ENCODE data around the gene RBCK1.
"Not testable (repeated sequence)": the region's sequence is repeated elsewhere in the genome, so short reads cannot be mapped to it uniquely, and the experiment has no call there.

The RBCK1 gene

GRCh38 chr20:438571-439469 is 30.7 kb downstream of the RBCK1 start:
- no peak for DNase-seq

DNA sequence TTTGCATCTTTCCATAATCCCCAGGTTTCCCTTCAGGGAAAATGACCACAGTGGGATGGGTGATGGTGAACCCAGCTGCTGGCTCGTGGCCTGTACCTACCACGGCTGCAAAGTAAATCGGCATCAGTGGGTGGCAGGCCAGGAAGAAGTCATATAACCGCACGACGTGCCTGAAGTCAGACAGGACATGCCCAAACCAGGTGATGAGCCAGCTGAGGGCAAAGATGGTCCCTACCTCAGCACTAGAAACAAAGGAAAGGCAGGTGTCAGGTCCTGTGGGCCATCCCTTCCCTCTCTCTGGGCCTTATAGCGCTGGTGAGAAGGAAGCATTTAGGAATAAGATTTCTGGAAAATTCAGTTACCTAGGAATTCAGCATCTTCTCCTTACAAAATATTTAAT is 32.0 kb downstream of the RBCK1 start:
- DNase-seq: no peak

DNA sequence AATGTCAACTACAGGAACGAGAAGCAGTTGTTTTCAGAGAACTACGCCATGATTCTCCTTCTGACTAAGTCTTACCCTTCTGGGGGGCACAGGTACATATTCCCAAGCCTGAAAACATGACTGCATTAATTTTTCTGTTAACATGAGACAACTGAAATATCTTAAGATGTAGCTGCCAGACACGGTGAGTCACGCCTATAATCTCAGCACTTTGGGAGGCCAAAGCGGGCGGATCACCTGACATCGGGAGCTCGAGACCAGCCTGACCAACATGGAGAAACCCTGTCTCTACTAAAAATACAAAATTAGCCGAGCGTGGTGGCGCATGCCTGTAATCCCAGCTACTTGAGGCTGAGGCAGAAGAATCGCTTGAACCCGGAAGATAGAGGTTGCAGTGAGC is 32.5 kb downstream of the RBCK1 start:
- DNase-seq: no peak

- no peak for DNase-seq
Observed at GRCh38 chr20:443223-443775, 35.2 kb downstream of the RBCK1 start.

DNA sequence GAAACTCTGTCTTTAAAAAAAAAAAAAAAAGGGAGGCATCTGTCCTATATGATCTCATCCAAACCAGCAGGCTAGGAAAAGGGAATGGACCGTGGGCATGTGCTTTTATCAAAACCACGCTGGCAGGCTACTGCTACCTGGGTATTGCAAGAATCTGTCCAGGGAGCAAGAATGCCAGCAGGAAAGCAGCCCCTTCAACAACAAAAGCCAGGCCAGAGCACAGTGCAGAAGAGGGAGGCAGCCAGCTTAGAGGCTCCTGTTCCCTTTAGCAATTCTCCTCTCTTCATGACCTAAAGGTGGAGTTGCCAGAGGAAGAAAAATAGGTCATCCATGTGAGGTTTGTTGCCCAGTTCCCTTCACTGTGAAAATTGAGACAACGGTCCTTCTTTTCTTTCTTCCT is 36.0 kb downstream of the RBCK1 start:
- DNase-seq: no peak

GRCh38 chr20:444862-445426 is 36.8 kb downstream of the RBCK1 start:
- DNase-seq: no peak

- no peak for DNase-seq
Observed at GRCh38 chr20:445514-446336, 37.6 kb downstream of the RBCK1 start.

DNA sequence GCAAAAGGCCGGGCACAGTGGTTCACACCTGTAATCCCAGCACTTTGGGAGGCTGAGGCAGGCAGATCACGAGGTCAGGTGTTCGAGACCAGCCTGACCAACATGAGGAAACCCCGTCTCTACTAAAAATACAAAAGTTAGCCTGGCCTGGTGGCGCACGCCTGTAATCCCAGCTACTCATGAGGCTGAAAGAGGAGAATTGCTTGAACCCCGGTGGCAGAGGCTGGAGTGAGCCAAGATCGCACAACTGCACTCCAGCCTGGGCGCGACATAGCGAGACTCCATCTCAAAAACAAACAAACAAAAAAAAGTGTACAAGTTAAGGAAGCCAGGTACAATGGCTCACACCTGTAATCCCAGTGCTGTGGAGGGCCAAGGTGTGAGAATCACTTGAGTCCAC is 43.9 kb downstream of the RBCK1 start:
- DNase-seq: not testable (repeated sequence)

DNA sequence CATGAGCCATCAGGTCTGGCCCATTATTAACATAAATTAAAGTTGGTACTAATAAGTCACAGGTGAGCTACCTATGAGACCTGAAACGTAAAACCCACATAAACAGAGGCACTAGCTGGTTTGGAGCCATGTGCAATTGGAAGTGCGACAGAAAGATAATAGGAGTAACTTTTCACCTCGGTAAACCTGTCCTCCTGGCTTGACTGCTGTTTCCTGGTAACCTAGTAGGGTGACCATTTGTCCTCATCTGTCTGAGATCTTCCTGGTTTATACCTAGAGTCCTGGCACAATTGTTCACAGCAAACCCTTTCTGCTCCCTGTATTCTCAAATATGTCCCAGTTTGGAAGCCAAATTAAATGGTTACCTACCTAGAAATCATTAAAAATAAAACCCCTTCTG is 46.9 kb downstream of the RBCK1 start:
- DNase-seq: no peak

- no peak for DNase-seq
Observed at GRCh38 chr20:458776-459175, 50.7 kb downstream of the RBCK1 start.

DNA sequence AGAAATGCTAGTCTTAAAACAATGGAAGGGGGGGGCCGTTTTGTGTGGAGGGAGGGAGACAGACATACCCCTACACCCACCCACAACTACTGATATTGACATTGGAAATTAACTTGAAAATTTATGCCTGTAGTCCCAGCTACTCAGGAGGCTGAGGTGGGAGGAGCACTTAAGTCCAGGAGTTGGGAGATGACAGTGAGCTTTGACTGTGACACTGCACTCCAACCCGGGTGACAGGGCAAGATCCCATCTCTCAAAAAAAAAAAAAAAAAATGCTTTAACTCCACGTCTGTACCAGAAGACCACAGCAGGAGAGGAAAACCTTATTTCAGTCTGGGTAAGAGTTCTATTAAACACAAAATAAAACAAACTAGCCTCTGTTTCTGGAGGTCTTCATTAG is 52.1 kb downstream of the RBCK1 start:
- no peak for DNase-seq

GRCh38 chr20:460707-461106 is 52.6 kb downstream of the RBCK1 start:
- DNase-seq: no peak

DNA sequence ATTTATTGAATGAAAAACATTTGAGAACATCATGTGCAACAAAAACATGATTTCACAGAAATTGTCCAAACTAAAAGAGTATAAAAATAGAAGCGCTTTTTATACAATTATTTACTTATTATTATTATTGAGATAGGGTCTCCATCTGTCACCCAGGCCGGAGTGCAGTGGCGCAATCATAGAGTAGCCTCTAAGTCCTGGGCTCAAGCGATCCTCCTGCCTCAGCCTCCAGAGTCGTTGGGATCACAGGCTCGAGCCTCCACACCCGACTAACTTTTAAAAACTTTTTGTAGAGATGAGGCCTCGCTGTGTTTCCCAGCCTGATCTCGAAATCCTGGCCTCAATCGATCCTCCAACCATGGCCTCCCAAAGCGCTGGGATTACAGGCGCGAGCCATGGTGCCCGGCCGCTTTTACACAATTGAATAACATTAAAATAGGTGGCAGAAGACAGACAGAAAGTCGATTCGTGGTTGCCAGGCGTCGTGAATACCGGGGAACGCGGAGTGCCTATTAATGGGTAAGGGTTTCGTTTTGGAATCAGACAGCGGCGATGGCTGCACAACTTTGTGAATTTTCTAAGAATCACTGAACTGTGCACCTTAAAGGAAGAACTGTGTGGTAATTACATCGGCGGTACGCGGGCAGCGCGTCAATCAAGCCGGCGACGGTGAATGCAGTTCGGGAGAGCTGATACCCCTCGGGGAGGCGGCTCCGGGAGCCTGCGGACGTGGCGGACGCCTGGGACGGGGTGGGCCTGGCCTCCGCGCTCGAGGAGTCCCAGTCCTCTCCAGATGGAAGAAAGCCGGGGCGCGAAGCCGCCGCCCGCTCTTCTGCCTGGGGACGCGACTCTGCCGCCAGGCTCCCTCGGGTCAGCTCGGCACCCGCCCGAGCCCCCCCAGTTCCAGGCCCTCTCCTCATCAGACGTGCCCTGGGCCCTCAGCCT is 53.4 kb downstream of the RBCK1 start:
- DNase-seq: peak; percentile 41

DNA sequence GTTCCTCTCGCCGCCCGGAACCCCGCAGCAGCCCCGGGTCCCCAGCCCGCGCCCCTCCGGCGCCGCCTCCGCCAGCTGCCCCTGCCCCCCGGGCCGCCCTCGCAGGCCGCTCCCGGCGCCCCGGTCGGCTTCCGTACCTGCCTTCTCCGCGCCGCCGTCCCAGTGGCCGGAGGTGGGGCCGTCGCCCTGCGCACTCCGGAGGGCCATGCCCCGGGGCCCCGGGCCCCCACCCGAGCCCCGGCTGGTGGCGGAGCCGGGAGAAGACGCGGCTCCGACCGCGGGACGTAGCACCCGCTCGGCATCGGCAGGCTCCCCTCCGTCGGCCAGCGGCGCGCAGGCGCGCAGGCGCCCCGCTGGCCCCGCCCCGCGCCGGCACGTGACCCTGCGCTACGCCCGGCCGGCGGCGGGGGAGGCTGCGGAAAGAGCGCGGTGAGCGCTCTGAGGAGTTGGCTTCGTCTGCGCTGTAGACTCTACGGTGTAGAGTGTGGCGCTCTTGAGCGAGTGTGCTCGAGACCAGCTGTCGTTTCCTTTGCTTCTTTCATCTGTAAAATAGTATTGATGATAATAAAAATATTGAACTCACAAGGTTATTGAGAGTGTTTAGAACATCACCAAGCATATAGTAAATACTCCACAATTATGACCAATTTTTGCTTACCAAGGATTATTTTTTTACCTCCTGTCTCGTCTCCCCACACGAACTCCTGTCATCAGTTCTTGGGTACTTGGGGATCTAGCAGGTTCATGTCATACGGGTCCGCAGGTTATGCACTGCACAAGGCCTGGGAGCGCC is 54.3 kb downstream of the RBCK1 start, which contains the start of gene TBC1D20:
TBC1D20 (minus strand) TSS at position 335 of the 793 bp plus-strand sequence; CDS start at position 207, 128 bp downstream.
- DNase-seq: peak; percentile 80

DNA sequence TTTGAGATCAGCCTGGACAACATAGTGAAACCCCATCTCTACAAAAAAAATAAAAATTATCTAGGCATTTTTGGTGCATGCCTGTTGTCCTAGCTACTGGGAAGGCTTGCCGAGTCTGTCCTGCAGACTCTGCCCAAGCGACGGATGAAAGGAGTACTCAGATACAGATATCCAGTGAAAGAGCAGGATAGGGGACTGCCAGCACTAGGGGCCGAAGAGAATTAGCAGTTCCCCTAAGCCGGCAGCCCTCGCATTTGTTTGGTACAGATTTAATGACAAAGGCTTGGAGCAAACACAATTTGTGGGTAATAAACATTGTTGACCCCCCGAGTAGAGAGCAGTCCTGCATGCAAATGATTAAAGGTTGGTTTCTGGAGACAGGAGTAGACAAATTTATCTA is 59.7 kb downstream of the RBCK1 start:
- DNase-seq: no peak

GRCh38 chr20:469746-470490 is 61.8 kb downstream of the RBCK1 start:
- no peak for DNase-seq

DNA sequence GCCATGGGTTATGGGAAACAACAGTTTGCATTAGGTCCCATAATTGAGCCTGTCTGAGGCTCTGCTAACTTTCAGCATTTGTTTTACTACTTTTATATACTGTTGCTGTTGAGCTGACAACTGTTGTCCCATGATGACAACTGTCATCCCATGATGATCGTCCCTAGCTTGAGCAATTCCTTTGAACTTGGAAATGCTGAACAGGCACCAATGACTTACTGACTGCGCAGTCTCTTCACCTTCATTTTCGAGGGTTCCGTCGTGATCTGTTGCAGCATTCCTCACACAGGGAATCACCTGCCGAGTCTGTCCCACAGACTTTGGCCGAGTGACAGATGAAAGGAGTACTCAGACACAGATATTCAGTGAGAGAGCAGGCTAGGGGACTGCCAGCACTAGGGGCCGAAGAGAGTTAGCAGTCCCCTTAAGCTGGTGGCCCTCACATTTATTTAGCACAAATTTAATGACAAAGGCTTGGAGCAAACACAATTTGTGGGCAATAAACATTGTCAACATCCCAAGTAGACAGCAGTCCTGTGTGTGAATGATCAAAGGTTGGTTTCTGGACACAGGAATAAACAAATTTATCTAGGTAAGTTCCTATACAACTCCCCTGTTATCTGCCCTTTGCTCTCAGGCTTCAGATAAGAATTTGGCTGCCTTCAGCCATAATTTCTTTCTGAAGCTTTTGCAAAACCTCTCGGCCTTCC is 64.2 kb downstream of the RBCK1 start:
- DNase-seq: no peak

- DNase-seq: no peak
Observed at GRCh38 chr20:472889-473292, 64.8 kb downstream of the RBCK1 start.

GRCh38 chr20:474581-474980 is 66.5 kb downstream of the RBCK1 start:
- no peak for DNase-seq

Data from stimulated activated CD4-positive, alpha-beta T cell treated with anti-CD3 and anti-CD28 coated beads, Interleukin-12 subunit alpha, Interleukin-12 subunit beta, amount 100 ng/mL, for 4 hours (primary cell).